GM18858 (cell line): ENCODE data around the gene TMPRSS15.

Experiments
- ATAC-seq: cut with Tn5 transposase; IDR thresholded peaks from one replicate; pipeline ENCODE4 v1.9.1; 2021; ENCODE audit not compliant: unreplicated experiment

Gene TMPRSS15

DNA sequence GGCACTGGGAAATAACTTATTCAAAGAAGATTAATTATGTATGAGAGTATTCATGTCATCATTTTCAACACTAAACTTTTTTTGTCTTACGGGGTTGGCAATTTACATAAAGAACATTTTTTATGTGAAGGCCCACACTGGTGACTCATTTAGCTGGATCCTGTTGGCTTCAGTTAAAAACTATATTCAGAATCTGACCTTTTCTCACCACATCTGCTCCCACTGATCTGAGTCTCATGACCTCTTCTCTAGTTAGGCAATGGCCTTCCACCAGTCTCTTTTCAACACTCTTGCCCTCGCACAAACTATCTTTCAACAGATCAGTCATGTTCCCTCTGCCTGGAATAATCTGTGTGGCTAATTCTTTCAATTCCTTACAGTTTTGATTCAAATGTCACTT lies 53.4 kb downstream of the TMPRSS15 start:
- ATAC-seq: no peak

GRCh38 chr21:18349468-18349867 lies 54.1 kb downstream of the TMPRSS15 start:
- ATAC-seq: no peak

DNA sequence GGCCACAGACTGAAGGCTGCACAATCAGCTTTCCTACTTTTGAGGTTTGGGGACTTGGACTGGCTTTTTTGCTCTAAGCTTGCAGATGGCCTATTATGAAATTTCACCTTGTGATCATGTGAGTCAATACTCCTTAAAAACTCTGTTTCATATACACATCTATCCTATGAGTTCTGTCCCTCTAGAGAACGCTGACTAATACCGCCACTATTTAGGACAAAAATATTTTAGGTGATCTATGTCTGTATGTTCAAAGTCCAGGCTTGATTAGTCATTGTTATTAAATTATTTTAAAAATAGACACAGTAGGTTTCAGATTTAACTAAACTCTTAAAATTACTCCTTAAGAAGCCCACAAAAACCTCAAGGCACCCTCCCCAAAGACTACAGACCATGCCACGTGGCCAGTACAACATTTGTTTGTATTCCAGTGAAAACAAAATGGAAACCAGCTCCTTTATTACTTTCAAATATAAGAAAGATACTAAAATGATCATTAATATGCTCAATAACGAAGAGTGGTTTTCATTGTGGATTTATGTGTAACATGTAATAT lies 63.1 kb downstream of the TMPRSS15 start:
- ATAC-seq: no peak

DNA sequence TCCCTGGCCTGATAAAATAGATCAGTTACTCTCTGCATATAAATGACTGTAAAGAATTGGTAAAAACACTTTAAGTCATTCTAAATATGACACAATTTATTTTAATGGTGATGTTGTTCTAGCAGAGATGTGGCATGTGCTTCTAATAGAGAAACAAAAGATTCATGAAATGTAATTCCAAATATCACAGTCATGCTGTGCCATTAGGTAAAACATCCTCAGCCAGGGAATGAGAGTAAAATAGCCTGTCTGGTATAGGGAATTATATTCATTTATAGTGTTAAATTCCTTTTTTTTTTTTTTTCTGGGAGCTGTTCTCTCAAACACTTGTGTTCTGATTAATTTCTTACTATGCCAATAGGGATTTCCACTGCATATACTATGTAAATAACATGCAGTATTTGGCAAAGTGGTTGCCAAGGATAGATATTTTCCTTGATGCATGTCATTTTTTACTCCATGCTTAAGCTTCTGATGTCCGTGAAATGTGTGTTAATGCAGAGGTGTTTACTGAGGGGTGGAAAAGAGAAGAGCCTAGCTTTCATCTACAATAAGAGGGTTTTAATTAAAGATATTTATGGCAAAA lies 67.8 kb downstream of the TMPRSS15 start:
- ATAC-seq: no peak

GRCh38 chr21:18334066-18334465 lies 69.5 kb downstream of the TMPRSS15 start:
- ATAC-seq: no peak

DNA sequence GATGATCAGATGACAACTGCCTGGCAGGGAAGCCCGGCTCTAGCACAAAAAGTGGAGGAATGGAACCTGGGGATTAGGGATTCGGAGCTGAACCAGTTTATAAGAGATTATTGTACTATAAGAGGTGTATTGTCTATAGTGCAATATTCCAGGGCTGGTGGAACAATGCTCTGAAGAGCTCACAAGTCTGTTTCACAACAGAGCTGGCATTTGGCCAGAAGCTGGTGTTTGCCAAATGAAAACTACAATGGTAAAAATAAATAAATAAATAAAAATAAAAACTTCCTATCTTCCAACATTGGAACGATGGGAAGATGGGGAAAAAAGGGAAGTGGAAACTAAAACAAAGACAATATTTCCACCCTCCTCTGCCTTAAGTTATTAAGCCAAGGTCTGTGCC lies 85.4 kb downstream of the TMPRSS15 start:
- ATAC-seq: no peak

DNA sequence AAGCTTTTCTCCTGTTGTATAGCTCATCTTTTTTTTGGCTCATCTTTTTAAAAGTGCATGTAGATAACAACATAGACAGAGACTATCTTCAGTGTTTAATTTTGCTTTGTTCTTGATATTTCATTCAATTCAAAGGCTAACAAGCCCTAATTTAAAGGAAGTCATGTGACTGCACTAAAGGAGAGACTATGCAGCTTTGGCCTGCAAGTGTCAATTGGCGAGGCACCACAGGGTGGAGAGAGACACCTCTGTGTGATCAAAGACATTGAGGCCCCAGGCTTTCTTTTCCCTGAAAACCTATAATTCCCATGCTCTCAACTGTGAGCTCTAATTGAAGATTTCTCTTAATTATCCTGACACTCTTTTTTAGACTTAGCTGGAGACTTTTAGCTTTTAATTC lies 105.4 kb downstream of the TMPRSS15 start:
- ATAC-seq: no peak

DNA sequence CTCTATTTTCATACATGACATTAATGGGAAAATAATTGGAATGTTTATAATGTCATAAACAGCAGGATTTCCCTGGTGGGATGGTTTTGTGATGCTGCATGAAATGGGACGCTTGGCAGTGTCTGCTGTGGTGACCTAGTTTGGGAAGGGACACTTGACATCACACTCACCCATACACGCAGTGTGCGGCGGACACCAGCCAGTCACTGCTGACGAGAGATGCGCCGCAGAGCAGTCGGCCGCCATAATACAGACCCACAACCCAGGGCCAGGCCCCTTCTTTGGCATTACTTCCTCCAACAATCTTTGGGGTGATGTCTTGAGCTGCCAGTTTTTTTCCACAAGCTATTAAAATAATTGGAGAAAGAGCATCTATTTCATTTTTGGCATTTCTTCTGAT lies 109.5 kb downstream of the TMPRSS15 start:
- no peak for ATAC-seq

GRCh38 chr21:18289876-18290275 lies 113.7 kb downstream of the TMPRSS15 start:
- ATAC-seq: no peak

GRCh38 chr21:18285379-18285778 lies 118.2 kb downstream of the TMPRSS15 start:
- no peak for ATAC-seq

DNA sequence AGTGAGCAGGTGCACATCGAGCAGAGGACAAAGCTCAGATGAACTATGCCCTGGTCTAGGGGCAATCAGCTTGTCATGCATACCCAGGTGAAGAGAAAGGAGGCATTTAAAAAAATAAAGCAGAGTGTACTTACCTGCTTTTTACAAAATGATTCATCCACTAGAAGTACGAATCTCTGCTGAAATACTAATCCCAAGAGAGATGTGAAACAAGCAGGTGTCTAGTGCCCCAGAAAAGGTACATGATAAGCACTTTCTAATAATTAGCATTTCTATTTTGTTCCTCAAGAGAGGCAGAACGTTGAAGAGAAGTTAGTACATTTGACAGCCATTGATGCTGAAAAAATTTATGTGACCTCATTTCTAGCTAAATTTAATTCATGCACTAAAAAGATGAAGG lies 127.8 kb downstream of the TMPRSS15 start:
- no peak for ATAC-seq

DNA sequence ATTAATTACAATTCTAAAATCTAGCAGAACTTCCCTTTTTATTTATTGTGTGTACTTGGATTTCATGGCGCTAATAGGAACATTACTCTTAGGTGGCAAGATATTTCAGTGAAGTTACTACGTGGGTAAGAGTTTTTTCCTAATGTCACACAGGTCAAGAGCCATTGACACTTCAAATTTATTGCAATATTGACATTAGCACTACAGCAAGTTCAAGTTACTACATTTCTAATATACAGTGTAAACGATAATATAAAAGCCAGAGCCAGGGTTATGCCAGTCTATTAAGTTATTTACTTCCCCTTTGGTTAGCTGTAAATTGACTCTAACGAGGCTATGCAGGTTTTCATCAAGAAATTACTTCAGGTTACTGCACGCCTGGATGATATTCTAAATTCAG lies 129.2 kb downstream of the TMPRSS15 start:
- ATAC-seq: no peak

DNA sequence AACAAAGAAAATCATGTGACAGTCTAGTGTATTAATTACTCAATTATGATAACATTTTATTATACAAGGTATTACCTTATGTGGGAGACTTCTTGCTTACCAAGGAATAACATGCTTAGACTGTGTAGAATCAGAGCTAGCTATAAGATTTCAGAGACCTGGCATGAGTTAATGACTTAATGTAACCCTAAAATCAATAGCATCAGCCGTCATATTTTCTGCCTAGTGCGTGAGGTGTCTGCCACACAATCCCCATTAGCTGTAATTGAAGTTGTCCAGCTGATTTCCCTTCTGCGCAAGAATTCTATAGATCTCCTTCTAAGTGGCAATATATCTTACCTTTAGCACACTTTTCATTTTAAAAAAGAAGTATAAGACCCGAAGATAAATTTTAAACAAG lies 130.2 kb downstream of the TMPRSS15 start:
- no peak for ATAC-seq

GRCh38 chr21:18269856-18270255 lies 133.7 kb downstream of the TMPRSS15 start:
- ATAC-seq: no peak

- ATAC-seq: no peak
Observed at GRCh38 chr21:18268906-18269305, 134.7 kb downstream of the TMPRSS15 start.

GRCh38 chr21:18267496-18267895 lies 136.1 kb downstream of the TMPRSS15 start:
- no peak for ATAC-seq

- no peak for ATAC-seq
Observed at GRCh38 chr21:18265944-18266343, 137.6 kb downstream of the TMPRSS15 start.

DNA sequence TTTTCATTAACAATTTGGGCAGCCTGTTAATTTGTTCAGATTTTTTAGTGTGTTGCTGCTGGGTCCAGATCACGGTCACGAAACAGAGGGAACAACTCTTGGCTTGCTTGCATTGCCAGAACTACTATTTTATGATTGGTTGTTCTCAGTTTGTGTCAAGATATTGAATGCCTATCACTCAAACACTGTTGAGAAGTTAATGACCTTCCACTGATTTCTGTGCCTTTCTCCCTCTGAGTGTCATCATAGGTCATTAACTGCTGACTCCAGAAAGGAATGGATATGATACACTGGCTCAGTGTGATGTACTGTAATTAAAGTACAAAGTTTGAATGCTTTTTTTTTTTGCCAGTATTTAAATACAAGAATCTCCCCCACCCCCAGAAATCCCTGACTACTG lies 149.8 kb downstream of the TMPRSS15 start:
- no peak for ATAC-seq

DNA sequence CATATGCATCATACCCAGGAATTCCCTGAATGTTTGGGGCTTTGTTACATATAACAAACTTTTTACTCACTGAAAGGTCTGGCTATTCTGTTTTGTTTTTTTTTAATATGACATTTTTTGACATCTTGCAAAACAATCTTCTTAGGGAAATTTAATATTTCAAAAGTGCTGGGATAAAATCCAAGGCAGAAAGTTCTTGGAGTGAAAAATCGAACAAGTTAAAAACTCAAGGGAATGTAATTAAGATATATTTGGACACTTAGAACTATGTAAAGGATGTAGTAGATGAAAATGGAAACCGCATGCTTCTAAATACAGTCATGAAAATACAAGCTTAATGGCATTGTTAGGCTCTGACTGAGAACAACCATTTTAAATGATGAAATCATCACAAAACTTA lies 150.4 kb downstream of the TMPRSS15 start:
- ATAC-seq: no peak

- no peak for ATAC-seq
Observed at GRCh38 chr21:18252680-18253079, 150.9 kb downstream of the TMPRSS15 start.

DNA sequence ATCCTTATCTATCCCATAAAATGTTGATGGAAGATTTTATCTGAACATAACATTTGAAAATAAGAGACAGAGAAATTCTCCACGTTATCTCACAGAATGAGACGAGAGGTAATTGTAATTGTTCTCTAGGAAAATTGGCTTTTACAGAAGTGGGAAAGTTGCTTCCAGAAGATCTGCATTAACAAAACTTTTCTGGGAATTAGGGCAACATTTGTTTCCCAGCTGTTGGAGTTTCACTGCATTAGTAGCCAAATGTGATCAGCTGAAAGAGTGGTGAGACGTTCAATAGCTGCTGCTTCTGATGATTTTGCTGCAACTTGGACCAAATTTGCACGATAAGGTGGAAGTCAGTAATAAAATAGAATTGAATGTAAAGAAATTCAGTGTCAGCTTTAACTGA lies 151.3 kb downstream of the TMPRSS15 start:
- ATAC-seq: no peak

DNA sequence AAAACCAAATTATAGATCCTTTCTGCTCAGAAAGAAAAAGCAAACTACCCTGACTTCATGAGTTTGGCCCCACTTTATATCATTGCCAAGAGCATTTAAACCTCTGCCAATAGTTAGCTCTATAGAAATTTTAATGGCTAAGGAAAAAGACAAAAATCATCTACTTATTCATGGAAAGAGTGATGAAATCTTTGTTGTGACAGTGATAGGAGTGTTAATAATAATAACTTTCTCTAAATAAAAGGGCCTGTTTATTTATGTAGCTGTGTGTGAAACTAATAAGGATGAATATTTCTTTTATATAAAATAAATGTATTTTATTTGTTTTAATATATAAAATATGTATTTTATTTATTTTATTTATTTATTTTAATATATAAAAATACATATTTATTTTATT lies 152.5 kb downstream of the TMPRSS15 start:
- no peak for ATAC-seq

DNA sequence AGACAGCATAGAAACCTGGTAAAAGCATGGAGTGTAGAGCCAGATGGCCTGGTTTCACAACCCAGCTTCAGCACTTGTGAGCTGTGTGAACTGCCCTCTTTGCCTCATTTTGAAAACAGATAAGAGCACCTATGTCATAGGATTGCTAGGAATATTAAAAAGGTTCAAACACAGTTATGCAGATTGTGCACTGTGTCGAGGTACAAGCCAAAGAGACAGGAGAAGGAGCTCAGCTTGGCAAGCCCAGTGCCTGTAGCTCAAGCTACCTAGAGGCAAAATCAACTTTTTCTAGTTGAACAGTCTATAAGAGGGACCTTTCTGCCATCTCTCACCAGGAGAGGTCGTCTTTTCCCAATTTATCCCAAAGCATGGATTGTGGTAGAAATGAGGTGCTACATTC lies 153.9 kb downstream of the TMPRSS15 start:
- no peak for ATAC-seq
